ENCODE results near the gene SPINT1.
"Not testable (repeated sequence)": the region's sequence is repeated elsewhere in the genome, so short reads cannot be mapped to it uniquely, and the experiment has no call there.

The SPINT1 gene

GRCh38 chr15:40861147-40861546 lies 17.3 kb downstream of the SPINT1 start:
- DNase-seq = not testable (repeated sequence)

DNA sequence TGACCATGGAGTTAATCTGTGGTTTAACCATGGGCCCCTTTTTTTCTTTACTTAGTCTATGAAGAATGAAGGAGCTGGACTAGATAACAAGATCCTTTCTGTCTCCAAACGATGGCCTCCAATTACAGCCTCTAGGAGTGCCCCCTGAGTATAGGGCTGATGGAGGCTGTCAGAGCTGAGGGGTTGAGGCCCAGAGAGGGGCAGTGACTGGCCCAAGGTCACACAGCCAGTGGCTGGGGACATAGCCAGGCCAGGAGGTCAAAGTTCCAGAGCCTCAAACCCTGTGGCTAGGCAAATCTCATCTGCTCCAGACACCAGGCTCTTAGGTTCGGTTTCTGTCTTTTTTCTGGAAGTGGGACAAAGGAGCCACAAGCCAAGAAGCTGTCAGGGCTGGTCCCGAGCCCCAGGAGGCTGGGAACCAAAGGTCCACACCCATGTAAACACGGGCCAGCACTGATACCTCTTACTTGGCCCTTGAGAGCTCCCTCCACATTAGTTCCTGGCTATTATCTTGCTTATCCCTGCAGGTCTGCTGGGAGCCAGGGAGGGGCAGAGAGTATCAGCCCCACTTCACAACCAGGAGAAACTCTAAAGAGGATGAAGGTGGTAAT lies 19.9 kb downstream of the SPINT1 start:
- no peak for DNase-seq

- no peak for DNase-seq
Observed at GRCh38 chr15:40867199-40867598, 23.4 kb downstream of the SPINT1 start.

GRCh38 chr15:40869686-40870085 lies 25.8 kb downstream of the SPINT1 start:
- no peak for DNase-seq

GRCh38 chr15:40870716-40871115 lies 26.9 kb downstream of the SPINT1 start:
- DNase-seq = no peak

DNA sequence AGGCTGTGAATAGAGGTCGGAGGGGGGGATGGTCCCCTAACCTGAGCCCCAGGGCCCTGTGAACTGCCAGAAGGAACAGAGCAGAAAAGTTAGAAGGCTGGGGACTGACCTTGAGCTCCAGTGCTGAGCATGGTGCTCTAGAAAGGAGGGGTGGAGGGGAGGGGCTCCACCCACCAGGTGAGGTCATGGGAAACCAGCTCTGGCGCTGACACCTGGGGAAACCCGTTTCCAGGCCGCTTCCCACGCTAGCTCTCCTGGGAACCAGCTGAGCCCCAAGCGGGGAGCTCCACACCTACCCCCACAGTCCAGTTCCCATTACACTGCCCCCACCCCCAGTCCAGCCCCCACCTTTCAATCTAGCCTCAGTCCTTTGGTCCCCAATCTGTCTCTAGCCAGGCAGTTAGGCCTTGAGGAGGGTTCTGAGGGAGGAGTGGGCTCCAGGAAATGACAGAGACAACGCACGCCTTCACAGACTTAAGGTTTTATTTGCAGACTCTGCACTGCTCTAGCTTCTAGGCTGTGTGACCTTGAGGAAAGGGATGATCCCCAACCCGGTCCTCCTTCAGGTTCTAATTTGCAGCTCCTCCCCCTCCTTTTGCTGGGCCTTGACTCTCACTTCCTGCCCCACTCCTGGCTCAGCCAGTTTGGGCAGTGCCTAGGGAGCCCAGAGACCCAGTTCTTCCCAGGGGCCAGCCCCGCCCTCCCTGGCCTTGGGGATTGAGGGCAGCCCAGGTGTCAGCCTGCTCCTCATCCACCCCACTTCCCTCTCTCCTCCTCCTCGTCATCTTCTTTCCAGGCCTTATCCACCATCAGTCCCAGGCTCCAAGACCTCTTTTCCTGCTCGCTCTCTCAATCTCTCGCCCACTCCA lies 28.1 kb downstream of the SPINT1 start:
- DNase-seq = peak; percentile 51 to 57

DNA sequence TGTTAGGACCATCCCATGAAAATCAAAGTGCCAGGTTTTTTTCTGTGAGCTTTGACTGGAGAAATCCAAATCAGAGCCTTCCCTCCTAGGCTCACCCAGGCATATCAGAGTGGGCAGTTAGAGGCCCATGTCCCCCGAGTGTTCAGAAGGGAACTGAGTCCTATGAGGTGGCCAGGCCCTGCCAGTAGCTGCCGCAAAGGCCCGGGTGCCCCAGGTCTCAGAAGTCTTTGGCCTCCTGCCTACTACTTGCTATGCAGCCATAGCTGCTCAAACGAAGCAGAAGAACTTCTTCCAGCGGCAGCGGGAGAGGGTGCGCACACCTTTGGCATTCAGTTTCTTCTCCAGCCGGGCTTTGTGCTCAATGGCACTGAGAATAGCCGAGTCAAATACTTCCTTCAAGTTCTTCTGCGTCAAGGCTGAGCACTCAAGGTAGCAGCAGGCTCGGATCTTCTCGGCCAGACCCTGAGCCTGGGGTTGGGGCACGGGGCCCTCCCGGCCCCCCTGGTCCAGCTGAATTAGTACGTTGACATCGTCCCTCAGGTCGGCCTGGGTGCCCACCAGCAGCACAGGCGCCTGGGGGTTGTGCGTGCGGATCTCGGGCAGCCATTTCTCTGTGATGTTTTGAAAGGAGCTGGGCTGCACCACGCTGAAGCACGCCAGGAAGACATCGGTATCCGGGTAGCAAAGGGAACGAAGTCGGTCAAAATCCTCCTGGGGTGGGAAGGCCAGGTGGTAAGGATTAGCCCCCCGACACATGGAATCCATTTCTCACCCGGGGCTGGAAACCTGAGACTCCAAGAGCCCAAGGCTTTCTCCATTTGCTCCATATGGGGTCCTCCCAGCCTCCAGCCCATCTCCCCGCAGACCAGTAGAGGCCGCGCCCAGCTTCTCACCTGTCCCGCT lies 29.2 kb downstream of the SPINT1 start:
- no peak for DNase-seq

- peak; percentile 44 to 52 for DNase-seq
Observed at GRCh38 chr15:40873694-40874561, 30.1 kb downstream of the SPINT1 start, which contains the start of gene RHOV. Gene RHOV, minus strand, starts transcription at chr15:40874234. Its CDS starts 95 bp downstream, at chr15:40874139.

DNA sequence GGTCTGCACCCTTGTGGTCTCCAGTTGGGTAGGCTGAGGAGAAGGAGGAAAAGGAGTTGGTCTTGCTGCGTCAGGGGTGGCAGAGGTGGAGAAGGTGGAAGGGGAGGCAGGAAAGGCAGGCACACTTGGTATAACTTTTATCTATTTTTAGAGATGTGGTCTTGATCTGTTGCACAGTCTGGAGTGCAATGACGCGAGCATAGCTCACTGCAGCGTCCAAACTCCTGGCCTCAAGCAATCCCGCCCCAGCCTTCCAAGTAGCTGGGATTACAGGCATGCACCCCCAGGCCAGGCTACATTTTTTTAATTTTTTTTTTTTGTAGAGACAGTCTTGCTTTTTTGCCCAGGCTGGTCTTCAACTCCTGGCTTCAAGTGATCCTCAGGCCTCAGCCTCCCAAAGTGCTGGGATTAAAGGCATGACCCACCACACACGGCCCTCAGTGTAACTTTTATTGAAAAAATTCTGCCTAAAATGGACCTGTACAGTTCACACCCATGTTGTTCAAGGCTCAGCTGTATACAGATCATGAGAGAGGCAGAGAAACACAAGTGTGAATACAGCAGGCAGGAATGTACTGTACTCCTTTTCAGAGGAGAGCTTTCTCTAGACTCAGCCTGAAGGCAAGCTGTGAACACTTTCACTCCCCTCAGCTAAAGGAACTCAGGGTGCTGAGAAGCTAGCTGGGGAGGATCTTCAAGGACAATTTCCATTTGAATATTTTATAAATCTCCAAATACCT lies 32.3 kb downstream of the SPINT1 start:
- DNase-seq = no peak

DNA sequence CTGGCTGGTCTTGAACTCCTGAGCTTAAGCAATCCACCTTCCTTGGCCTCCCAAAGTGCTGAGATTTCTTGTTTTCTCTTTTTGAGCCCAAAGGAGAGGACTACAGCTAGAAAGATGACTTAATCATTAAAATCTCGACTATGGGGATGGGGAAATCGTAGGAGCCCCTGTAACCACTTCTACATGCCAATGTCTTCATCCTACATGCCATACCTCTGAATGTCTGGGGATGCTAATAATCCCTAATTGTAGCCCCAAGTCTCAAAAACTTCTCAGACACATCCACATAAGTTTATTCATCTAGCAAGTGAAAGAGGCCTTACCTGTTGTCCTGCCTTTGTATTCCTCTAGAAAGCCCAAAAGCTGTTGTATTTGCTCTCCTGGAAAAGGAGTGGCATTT lies 33.8 kb downstream of the SPINT1 start:
- no peak for DNase-seq

DNA sequence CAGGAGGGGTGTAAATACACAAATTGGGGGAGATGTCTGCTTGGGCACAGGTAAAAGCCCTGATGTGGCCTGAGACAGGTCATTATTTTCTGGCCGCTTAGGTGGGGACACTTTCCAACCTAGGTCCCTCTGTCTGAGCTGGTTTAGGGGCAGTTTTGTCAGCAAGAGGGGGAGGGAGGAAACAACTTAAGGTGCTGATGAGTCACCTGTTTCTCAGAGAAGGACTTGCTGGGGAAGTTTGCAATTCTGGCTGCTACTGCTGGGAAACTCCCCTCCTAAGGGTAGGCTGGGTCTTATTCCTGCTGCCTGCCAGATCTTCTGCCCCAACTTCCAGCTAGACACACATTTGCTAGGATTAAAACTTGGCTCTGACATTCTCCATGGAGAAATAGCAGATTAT lies 34.9 kb downstream of the SPINT1 start:
- peak; percentile 25 to 28 for DNase-seq

DNA sequence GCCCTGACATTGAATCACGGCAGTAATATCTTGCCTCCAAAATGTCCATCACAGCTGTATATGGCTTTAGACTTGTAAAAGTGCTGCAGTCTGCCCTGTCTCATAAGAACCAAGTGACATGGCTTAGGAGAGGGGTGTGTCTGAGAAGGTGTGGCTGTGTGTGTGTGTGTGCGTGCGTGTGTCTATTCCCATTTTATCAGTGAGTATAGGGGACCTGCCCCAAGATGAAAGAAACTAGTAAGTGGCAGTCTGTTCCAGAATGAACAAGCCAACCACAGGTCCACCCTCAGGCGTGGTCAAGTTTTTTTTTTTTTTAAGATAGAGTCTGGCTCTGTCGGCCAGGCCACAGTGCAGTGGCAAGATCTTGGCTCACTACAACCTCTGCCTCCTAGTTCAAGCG lies 35.8 kb downstream of the SPINT1 start:
- no peak for DNase-seq

DNA sequence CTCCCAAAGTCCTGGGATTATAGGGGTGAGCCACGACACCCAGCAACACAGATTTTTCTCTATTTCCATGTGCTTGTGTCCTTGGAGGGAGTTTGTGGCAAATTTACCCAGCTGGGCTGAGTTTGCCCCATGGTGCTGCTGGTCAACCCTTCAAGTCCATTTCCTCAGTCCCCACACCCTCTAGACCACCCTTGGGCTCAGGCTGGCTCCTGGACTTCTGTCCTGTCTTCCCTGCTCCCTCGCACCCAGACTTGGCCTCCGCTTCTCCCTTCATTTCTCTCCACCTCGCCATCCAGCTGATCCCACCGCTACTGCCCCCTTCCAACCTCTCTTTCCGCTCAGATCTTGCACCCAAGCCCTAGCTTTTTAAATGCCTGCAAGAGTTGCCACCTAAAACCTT lies 37.5 kb downstream of the SPINT1 start:
- no peak for DNase-seq

- DNase-seq = no peak
Observed at GRCh38 chr15:40886586-40886985, 42.7 kb downstream of the SPINT1 start.

GRCh38 chr15:40889112-40889511 lies 45.3 kb downstream of the SPINT1 start:
- DNase-seq = no peak

DNA sequence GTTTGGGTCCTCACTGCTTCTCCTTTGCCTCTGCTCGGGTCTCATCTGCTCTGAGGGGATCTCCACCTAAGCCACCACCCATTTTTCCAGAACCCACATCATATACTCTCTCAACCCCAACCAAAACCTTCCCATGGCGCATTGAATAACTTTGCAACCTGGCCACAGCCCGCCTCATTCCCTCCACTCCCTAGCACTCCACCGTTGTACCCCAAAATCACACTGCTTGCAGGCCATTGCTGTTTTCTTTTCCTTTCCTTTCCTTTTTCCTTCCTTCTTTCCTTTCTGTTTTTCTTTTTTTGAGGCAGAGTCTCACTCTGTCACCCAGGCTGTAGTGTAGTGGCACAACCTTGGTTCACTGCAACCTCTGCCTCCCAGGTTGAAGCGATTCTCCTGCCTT lies 47.3 kb downstream of the SPINT1 start:
- no peak for DNase-seq

- no peak for DNase-seq
Observed at GRCh38 chr15:40891810-40892446, 48.1 kb downstream of the SPINT1 start.

- no peak for DNase-seq
Observed at GRCh38 chr15:40892447-40893012, 48.7 kb downstream of the SPINT1 start.

DNA sequence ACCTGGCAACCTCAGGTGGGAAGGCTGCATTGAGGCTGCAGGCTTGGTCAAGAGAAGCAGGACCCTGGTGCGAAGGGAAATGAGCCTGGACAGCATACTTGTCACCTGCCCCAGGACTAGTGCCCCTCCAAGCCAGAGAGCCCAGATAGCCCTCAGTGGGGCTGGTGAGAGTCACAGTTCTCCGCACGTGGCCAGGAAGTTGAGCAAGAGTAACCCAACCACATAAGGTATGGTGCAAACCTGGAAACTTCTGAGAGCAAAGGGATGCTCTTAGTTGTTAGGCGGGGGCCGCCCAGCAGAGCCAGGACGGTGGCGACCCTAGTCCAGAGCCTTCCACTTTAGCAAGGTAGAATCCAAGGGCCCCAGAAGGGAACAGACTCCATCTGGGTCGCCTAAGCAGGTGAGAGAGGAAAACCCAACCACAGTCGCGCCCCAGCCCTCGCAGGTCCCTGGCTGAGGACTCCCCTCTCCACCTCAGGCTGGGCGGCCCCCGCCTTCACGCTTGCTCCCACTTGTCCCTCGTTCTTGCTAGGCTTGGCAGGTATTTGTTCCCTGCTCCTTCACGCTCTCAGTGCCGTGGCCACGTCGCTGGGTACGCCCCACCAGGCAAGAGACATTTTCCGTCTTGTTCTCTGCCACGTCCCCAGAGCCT lies 49.3 kb downstream of the SPINT1 start:
- DNase-seq = no peak
